GM18499 (cell line): ENCODE measurements around the gene TMC8.
"Not testable (repeated sequence)": the region's sequence is repeated elsewhere in the genome, so short reads cannot be mapped to it uniquely, and the experiment has no call there.

Experiments used
- ATAC-seq: cut with Tn5 transposase; IDR thresholded peaks from one replicate; pipeline ENCODE4 v1.9.1; 2021; ENCODE audit warnings: moderate number of reproducible peaks; ENCODE audit not compliant: insufficient read depth, unreplicated experiment

The TMC8 gene

DNA sequence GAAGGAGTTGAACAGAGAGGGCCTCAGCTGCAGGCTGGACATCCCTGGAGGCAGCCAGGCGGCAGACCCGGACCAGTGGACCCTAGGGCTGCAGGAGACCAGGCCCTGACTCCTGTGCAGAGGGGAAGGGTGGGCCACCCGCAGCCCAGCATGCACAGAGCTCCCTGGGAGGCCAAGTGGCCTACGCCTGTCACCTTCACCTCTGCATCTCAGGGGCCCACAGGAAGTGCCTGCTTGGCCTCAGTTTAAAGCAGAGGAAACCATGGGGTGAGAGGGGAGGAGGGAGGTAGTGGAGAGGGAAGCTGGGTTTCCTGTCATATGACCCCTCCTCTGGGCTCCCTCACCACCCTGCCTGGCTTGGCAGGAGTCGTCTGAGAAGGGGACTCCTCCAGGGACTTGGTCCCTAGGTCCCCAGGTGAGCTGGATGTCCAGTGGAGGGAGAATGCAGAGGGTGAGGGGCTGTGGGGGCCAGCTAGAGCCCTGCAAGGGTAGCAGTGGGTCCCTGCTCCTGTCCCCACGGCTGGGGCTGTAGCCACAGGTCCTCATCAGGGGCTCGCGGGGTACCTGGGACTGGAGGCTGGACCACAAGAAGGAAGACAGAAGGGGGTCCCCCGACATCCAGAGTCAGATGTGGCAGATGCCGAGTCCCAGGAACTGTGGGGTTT lies at the start of gene TMC8:
TSS of gene TMC8 (plus strand) at position 335 of the 665 bp plus-strand sequence. CDS start 818 bp downstream, outside the sequence.
- no peak for ATAC-seq

GRCh38 chr17:78081551-78081950 lies 49.0 kb upstream of the TMC8 start:
- ATAC-seq = no peak

- not testable (repeated sequence) for ATAC-seq
Observed at GRCh38 chr17:78082355-78082872, 48.2 kb upstream of the TMC8 start.

- ATAC-seq = no peak
Observed at GRCh38 chr17:78082988-78083387, 47.6 kb upstream of the TMC8 start.

GRCh38 chr17:78086740-78087139 lies 43.8 kb upstream of the TMC8 start:
- no peak for ATAC-seq

GRCh38 chr17:78088529-78088928 lies 42.0 kb upstream of the TMC8 start:
- no peak for ATAC-seq

GRCh38 chr17:78089576-78090281 lies 40.8 kb upstream of the TMC8 start:
- no peak for ATAC-seq

DNA sequence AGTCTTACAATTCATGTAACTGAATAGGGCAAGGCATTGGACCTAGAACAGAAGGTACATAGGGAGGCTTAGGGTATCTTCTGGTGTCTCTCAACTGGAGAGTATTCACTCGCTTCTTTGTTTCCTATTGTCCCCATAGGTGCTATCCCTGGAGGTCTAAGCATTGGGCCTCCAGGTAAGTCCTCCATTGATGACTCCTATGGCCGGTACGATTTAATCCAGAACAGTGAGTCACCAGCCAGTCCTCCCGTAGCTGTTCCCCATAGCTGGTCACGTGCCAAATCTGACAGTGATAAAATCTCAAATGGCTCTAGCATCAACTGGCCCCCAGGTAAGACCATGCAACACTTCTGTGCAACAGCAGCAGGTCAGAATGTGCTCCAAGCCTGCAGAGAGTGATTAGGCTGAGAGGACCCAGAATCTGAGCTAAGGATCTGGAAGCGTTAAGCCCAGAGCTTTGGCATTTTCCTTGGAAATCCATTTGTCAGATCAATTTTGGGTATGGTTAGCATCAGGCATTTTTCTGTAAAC lies 37.7 kb upstream of the TMC8 start:
- ATAC-seq = no peak

GRCh38 chr17:78095035-78095434 lies 35.5 kb upstream of the TMC8 start:
- no peak for ATAC-seq

GRCh38 chr17:78096093-78096492 lies 34.5 kb upstream of the TMC8 start:
- no peak for ATAC-seq

GRCh38 chr17:78101112-78101511 lies 29.5 kb upstream of the TMC8 start:
- no peak for ATAC-seq

DNA sequence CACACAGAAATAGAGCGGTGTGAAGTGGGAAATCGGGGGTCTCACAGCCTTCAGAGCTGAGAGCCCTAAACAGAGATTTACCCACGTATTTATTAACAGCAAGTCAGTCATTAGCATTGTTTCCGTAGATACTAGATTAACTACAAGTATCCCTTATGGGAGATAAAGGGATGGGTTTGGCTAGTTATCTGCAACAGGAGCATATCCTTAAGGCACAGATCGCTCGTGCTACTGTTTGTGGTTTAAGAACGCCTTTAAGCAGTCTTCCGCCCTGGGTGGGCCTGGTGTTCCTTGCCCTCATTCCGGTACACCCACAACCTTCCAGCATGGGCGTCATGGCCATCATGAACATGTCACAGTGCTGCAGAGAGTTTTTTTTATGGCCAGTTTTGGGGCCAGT lies 29.0 kb upstream of the TMC8 start:
- no peak for ATAC-seq

GRCh38 chr17:78103311-78103710 lies 27.3 kb upstream of the TMC8 start:
- no peak for ATAC-seq

GRCh38 chr17:78104540-78104941 lies 26.0 kb upstream of the TMC8 start:
- ATAC-seq = no peak

- no peak for ATAC-seq
Observed at GRCh38 chr17:78105101-78105500, 25.5 kb upstream of the TMC8 start.

DNA sequence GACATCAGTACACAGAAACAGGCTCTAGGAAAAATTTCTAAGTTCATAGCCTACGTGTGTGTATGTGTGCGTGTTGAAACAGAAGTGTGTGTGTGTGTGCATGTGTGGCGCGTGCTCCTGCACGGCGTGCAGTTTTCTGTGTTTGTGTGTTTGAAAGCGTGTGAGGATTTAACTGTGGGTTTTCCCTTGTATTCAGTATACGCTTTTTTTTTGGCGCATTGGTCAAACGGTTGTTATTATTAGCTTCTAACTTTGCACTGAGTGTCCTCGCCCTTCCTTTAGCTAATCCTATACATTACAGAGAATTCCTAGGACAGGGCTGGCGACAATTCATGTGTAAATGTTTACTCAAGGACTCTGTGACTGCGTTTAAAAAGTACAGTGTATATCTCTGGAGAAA lies 25.0 kb upstream of the TMC8 start:
- ATAC-seq = no peak

DNA sequence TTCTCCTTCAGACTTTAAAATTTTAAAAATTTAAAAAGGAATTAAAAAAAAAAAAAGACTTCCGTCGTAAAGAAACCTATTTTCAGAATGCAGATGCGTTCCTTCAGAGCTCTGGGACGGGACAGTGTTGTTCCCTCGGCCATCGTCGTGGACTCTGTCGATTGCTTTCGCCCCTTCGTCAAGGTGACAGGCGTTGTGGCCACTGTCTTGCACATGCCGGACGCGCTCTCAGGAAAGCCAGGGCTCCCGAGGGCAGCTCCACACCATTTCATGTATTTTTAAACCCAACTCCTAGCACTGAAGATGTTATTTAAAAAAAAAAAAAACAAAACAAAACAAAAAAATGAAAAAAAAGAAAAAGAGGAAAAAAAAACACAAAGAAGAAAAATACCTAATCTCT lies 24.4 kb upstream of the TMC8 start:
- no peak for ATAC-seq

- no peak for ATAC-seq
Observed at GRCh38 chr17:78107457-78107856, 23.1 kb upstream of the TMC8 start.

- ATAC-seq = no peak
Observed at GRCh38 chr17:78107976-78108725, 22.4 kb upstream of the TMC8 start.

- ATAC-seq = no peak
Observed at GRCh38 chr17:78108726-78109488, 21.7 kb upstream of the TMC8 start.
